H1 (cell line): ENCODE measurements around the gene GATB. TPM values are rescaled to one million over a fixed set of nuclear protein-coding genes. Genes with fewer than 3 reads are reported as not detected.

ENCODE experiments used
- BCL11A ChIP-seq, 2 experiments: IDR thresholded peaks; one replicate each; pipeline ENCODE4 v1.6.1; 2011; ENCODE audit warnings: low read depth in 2 of 2, low read length in 2 of 2, mild to moderate bottlenecking in 2 of 2
- BRCA1 ChIP-seq: IDR thresholded peaks from 2 replicates; pipeline ENCODE4 v1.6.1; 2012; ENCODE audit warnings: low read depth, low read length, improper control_type of control experiment
- CEBPB ChIP-seq: IDR thresholded peaks from 2 replicates; pipeline ENCODE4 v1.6.1; 2012; ENCODE audit warnings: low read depth, low read length
- JUND ChIP-seq: IDR thresholded peaks from 2 replicates; pipeline ENCODE4 v1.6.1; 2011; ENCODE audit warnings: mild to moderate bottlenecking, improper control_type of control experiment, low read length
- RAD21 ChIP-seq, 2 experiments: IDR thresholded peaks in 1 of 2; conservative IDR thresholded peaks in 1 of 2; 2 replicates each; pipeline ENCODE4 v1.6.1; 2011; ENCODE audit warnings: low read depth in 2 of 2, low read length in 2 of 2, improper control_type of control experiment in 1 of 2, inconsistent platforms in 1 of 2, mild to moderate bottlenecking in 1 of 2, moderate library complexity in 1 of 2
- SIX5 ChIP-seq: IDR thresholded peaks from 2 replicates; pipeline ENCODE4 v1.6.1; 2011; ENCODE audit warnings: mild to moderate bottlenecking, low read depth, low read length
- USF2 ChIP-seq: IDR thresholded peaks from 2 replicates; pipeline ENCODE4 v1.6.1; 2011; ENCODE audit warnings: low read length, improper control_type of control experiment
- polyA plus RNA-seq, 7 experiments: library from polyadenylated mRNA; depleted of rRNA in 3 of 7; stranded (reverse) in 5 of 7; unstranded in 2 of 7; fragments of >200 nt in 5 of 7; fragments of 200-250 nt in 2 of 7; gene quantifications; 1 replicate in 5 of 7; 2 replicates in 1 of 7; 4 replicates in 1 of 7; pipeline versions ENCODE4 v1.2.1 to v1.2.3, GENCODE V29; 2011 to 2013; ENCODE audit warnings: missing spikeins in 2 of 7, mixed read lengths in 2 of 7
- total RNA-seq: library from RNA; stranded (reverse); fragmentation: NEBNext Ultra II Directional; extraction: Animal tissue kit (Norgen Biotek cat#: 25700); gene quantifications from 2 replicates; pipeline ENCODE4 v1.2.1, GENCODE V29; 2021

Gene GATB
- total and polyA plus RNA-seq, 2 of the 8 experiments (the other 6 are each of a cell fraction or from before 2014, with no cell fraction given): 15.3 to 18.0 TPM

- no peak for TF ChIP-seq USF2
- TF ChIP-seq BCL11A (IDR thresholded peaks at IDR 0.05; ENCODE audit: low read depth in 2 of 2, low read length in 2 of 2): no peak
- TF ChIP-seq CEBPB: no peak
- TF ChIP-seq SIX5: no peak
- no peak for TF ChIP-seq RAD21 (IDR thresholded peaks at IDR 0.05 in 1 of 2, conservative IDR thresholded peaks at IDR 0.05 in 1 of 2; ENCODE audit: low read depth in 2 of 2, low read length in 2 of 2)
- no peak for TF ChIP-seq BRCA1
- no peak for TF ChIP-seq JUND
These were observed 32.2 kb upstream of the GATB start (continued) for GRCh38 chr4:151792995-151793394.
